GM23248 (cell line): Measurements from ENCODE around the gene RPL7L1.

ENCODE experiments used
- EZH2 ChIP-seq: fragments of 200-600 bp; sonication (generic); IDR thresholded peaks from 2 replicates; pipeline ENCODE4 v1.6.1; 2018; ENCODE audit warnings: antibody characterized with exemption, mild to moderate bottlenecking; ENCODE audit not compliant: insufficient read depth, poor library complexity, severe bottlenecking
- EZH2phosphoT487 ChIP-seq: fragments of 200-600 bp; sonication (generic); IDR thresholded peaks from 2 replicates; pipeline ENCODE4 v1.6.1; 2018; ENCODE audit warnings: antibody characterized with exemption, moderate library complexity, mild to moderate bottlenecking, low read depth; ENCODE audit not compliant: insufficient read depth

DNA sequence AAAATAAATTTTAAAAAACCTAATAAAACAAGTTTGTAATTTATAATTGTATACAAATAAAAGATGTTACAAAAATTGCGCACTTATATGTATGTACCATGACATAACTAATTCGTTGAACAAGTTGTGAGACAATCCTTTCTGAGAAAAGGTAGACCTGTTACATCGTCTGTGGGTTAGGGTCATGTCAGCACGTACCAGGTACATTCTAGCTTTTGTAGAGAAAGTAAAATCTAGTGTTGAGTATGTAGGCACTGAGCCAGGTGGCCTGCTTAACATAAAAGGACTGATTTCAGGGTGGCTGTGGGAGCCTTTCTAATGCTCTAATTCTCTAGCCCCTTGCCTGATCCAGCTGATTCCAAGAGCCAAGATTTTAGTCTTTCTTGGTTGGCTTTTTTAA, 10.4 kb downstream of the RPL7L1 start:
- no peak for TF ChIP-seq EZH2
- TF ChIP-seq EZH2phosphoT487, result no peak
